ENCODE data around the gene UQCRFS1. TPM values are rescaled to one million over a fixed set of nuclear protein-coding genes. Genes with fewer than 3 reads are reported as not detected.

Gene UQCRFS1
- total and polyA plus RNA-seq, 3 donors from 2014 or later = 35.9 to 64.2 (median 37.4) TPM

- intact Hi-C loops (cut with DNase I; ENCODE audit: low total_unique reads) = loop anchor here (10.0 kb wide), 1 partner anchor 491 kb away; no protein-coding TSS in a partner anchor
- H3K27ac ChIP-seq = no peak overlapping the region
- DNase-seq = no peak
- no peaks in the 10 kb centered on the region for H3K27me3 ChIP-seq
- H3K36me3 ChIP-seq (ENCODE audit: low read depth, missing control alignments) = no peaks in the 10 kb centered on the region
- H3K4me1 ChIP-seq = no peaks in the 10 kb centered on the region
- no peaks in the 10 kb centered on the region for H3K9me3 ChIP-seq
- TF ChIP-seq POLR2A (IDR thresholded peaks at IDR 0.05) = no peak
- TF ChIP-seq, protein P1, sequence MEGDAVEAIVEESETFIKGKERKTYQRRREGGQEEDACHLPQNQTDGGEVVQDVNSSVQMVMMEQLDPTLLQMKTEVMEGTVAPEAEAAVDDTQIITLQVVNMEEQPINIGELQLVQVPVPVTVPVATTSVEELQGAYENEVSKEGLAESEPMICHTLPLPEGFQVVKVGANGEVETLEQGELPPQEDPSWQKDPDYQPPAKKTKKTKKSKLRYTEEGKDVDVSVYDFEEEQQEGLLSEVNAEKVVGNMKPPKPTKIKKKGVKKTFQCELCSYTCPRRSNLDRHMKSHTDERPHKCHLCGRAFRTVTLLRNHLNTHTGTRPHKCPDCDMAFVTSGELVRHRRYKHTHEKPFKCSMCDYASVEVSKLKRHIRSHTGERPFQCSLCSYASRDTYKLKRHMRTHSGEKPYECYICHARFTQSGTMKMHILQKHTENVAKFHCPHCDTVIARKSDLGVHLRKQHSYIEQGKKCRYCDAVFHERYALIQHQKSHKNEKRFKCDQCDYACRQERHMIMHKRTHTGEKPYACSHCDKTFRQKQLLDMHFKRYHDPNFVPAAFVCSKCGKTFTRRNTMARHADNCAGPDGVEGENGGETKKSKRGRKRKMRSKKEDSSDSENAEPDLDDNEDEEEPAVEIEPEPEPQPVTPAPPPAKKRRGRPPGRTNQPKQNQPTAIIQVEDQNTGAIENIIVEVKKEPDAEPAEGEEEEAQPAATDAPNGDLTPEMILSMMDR (IDR thresholded peaks at IDR 0.05) = no peak
- 90 to 91% methylated on average over 2 of the region's 2 CpGs for WGBS, 2 donors
- H3K4me3 ChIP-seq = no peak overlapping the region
Measured at GRCh38 chr19:29155683-29156082, 57.3 kb downstream of the UQCRFS1 start.

Small RNAs within 50 kb of the gene (small RNA-seq; reads per million reads assigned to genes)
- gene RN7SL340P = 0 reads per million in 2 donors
